T-cell (primary cell): ENCODE results near the gene TRIM17. TPM values are rescaled to one million over a fixed set of nuclear protein-coding genes. Genes with fewer than 3 reads are reported as not detected.
A peak's percentile ranks its signal among the peaks of the same experiment; 100 is the strongest.

Source experiments
- ATAC-seq, 4 experiments: fragments of 200-7000 bp in 3 of 4; fragments of 150-1000 bp in 1 of 4; cut with Tn5 transposase; replicated peaks in 1 of 4; 1 replicate in 3 of 4; 2 replicates in 1 of 4; pipeline ENCODE4 v1.10.0; 2021; ENCODE audit warnings: moderate library complexity in 3 of 4, mild to moderate bottlenecking in 2 of 4, moderate number of reproducible peaks in 1 of 4
- CTCF ChIA-PET, 2 donors: fragments of 300-600 bp; sonication (Branson Sonifier 250); formaldehyde crosslinking; loops; one replicate each; lab custom pipeline; 2022; ENCODE audit warnings: antibody characterized with exemption in 2 of 2; lab: Charles Lee
- POLR2A ChIA-PET, 2 donors: fragments of 300-600 bp; sonication (Branson Sonifier 250); formaldehyde crosslinking; loops; one replicate each; lab custom pipeline; 2022; ENCODE audit warnings: antibody characterized with exemption in 2 of 2; lab: Charles Lee
- DNase-seq, 35 experiments: peaks; one replicate each; pipeline versions ENCODE4 v3.0.0 to v3.0.0-alpha.2; 2013 to 2023
- H3K27ac ChIP-seq: one replicate; pipeline ENCODE4 v1.5.1; 2013; ENCODE audit warnings: low read length
- H3K27me3 ChIP-seq, 2 experiments: replicated peaks in 1 of 2; 1 replicate in 1 of 2; 2 replicates in 1 of 2; pipeline versions ENCODE4 v1.6.1 to v1.7.0; 2013; ENCODE audit warnings: low read length in 1 of 2, mixed read lengths in 1 of 2; ENCODE audit not compliant: control insufficient read depth in 2 of 2, insufficient read depth in 2 of 2; ENCODE audit errors: extremely low read depth in 1 of 2
- H3K36me3 ChIP-seq, 2 donors: 1 replicate in 1 of 2; 2 replicates in 1 of 2; pipeline versions ENCODE4 v1.6.1 to v1.7.0; 2013; ENCODE audit warnings: low read length in 1 of 2; ENCODE audit not compliant: control insufficient read depth in 2 of 2, insufficient read depth in 1 of 2; ENCODE audit errors: extremely low read depth in 1 of 2
- H3K4me1 ChIP-seq, 2 experiments: 1 replicate in 1 of 2; 2 replicates in 1 of 2; pipeline versions ENCODE4 v1.6.1 to v1.7.0; 2013; ENCODE audit warnings: low read length in 2 of 2, mixed read lengths in 1 of 2; ENCODE audit not compliant: insufficient read depth in 2 of 2, control insufficient read depth in 1 of 2; ENCODE audit errors: extremely low read depth in 1 of 2
- H3K4me3 ChIP-seq, 2 donors: 1 replicate in 1 of 2; 2 replicates in 1 of 2; pipeline versions ENCODE4 v1.5.1 to v1.7.0; 2013; ENCODE audit warnings: mild to moderate bottlenecking in 2 of 2, low read length in 1 of 2, moderate library complexity in 1 of 2; ENCODE audit not compliant: control insufficient read depth in 1 of 2; ENCODE audit errors: extremely low read depth in 1 of 2
- H3K9me3 ChIP-seq: 2 replicates; pipeline ENCODE4 v1.7.0; 2013
- H3K27ac Mint-ChIP-seq, 2 donors: one replicate each; pipeline ENCODE4 v1.8.0; 2020 to 2021; ENCODE audit warnings: mild to moderate bottlenecking in 2 of 2, mixed read lengths in 2 of 2
- H3K27me3 Mint-ChIP-seq, 2 donors: one replicate each; pipeline ENCODE4 v1.8.0; 2021 to 2022; ENCODE audit warnings: mixed read lengths in 2 of 2
- H3K36me3 Mint-ChIP-seq: one replicate; pipeline ENCODE4 v1.8.0; 2021; ENCODE audit warnings: mixed read lengths
- H3K4me1 Mint-ChIP-seq, 3 donors: one replicate each; pipeline ENCODE4 v1.8.0; 2020 to 2022; ENCODE audit warnings: mixed read lengths in 3 of 3, mild to moderate bottlenecking in 1 of 3
- H3K4me3 Mint-ChIP-seq, 3 donors: one replicate each; pipeline ENCODE4 v1.8.0; 2020 to 2022; ENCODE audit warnings: mild to moderate bottlenecking in 3 of 3, mixed read lengths in 3 of 3, moderate library complexity in 3 of 3
- H3K9me3 Mint-ChIP-seq, 3 donors: one replicate each; pipeline ENCODE4 v1.8.0; 2020 to 2022; ENCODE audit warnings: mixed read lengths in 3 of 3
- WGBS: methylation state at CpG from one replicate; pipeline ENCODE4 v1.1.5; 2013; ENCODE audit warnings: missing lambda C conversion rate; ENCODE audit not compliant: insufficient coverage; 5-methylcytosine and 5-hydroxymethylcytosine counted together
- total RNA-seq, 35 experiments: library from RNA in 6 of 35; stranded (reverse) in 6 of 35; fragments of 120-200 nt in 1 of 35; gene quantifications; one replicate each; pipeline versions ENCODE4 v1.2.1 to v1.2.4 and lab custom pipeline; 2013 to 2026

The TRIM17 gene
- total RNA-seq, 5 donors from 2014 or later (not counting 1 experiment from before 2014, with no cell fraction given) = 0.90 to 4.7 (median 1.7) TPM

GRCh38 chr1:228405200-228405978, 11.3 kb downstream of the TRIM17 start:
- ChIA-PET CTCF (interaction anchor here (0.7 to 1.3 kb wide), 3 partner anchors 11 to 383 kb away, joined by 3 to 8 read pairs (median 4); partner anchors contain the start of gene TRIM17 (in 1 of the 2)), POLR2A (no interaction called here)
- Mint-ChIP-seq H3K27me3 (no peaks in the 10 kb centered on the region), H3K4me1 (peaks cover 48 to 64% (median 60%) of the 10 kb centered on the region in 3 donors), H3K4me3 (peak overlapping the region; percentile 89 to 93 (median 93)), H3K27ac (peak overlapping the region; percentile 87), H3K36me3 (peaks cover 7% of the 10 kb centered on the region), H3K9me3 (no peaks in the 10 kb centered on the region)
- no peaks in the 10 kb centered on the region for H3K27me3 ChIP-seq
- 28% methylated on average over 11 of the region's 11 CpGs for whole genome bisulfite sequencing
- peaks cover 20 to 74% of the 10 kb centered on the region in 2 experiments for H3K4me1 ChIP-seq
- no peak overlapping the region for H3K27ac ChIP-seq
- H3K36me3 ChIP-seq = peaks cover 0 to 32% of the 10 kb centered on the region in 2 donors
- no peak for ATAC-seq
- H3K4me3 ChIP-seq = peak overlapping the region; percentile 63 to 73
- DNase-seq = no peak
- H3K9me3 ChIP-seq = no peaks in the 10 kb centered on the region

- Mint-ChIP-seq H3K4me1 (peaks cover 58 to 65% (median 65%) of the 10 kb centered on the region in 3 donors), H3K36me3 (peaks cover 14% of the 10 kb centered on the region), H3K27me3 (no peaks in the 10 kb centered on the region), H3K9me3 (no peaks in the 10 kb centered on the region), H3K27ac (peak overlapping the region; percentile 44 to 79), H3K4me3 (peak overlapping the region; percentile 89 to 93 (median 93))
- ATAC-seq (no peak), DNase-seq (no peak)
- Histone ChIP-seq H3K4me3 (peak overlapping the region in 1 of 2 donors; percentile 4), H3K4me1 (peaks cover 20 to 75% of the 10 kb centered on the region in 2 experiments), H3K27ac (peak overlapping the region; percentile 23), H3K27me3 (no peaks in the 10 kb centered on the region), H3K9me3 (no peaks in the 10 kb centered on the region), H3K36me3 (peaks cover 8 to 42% of the 10 kb centered on the region in 2 donors)
- ChIA-PET CTCF (interaction anchor here in 1 of 2 donors (0.5 kb wide), 1 partner anchor 408 kb away, joined by 3 read pairs; no protein-coding TSS in a partner anchor), POLR2A (no interaction called here)
- 61% methylated on average over 2 of the region's 3 CpGs for WGBS
Observed at GRCh38 chr1:228404107-228404720, 12.4 kb downstream of the TRIM17 start.

DNA sequence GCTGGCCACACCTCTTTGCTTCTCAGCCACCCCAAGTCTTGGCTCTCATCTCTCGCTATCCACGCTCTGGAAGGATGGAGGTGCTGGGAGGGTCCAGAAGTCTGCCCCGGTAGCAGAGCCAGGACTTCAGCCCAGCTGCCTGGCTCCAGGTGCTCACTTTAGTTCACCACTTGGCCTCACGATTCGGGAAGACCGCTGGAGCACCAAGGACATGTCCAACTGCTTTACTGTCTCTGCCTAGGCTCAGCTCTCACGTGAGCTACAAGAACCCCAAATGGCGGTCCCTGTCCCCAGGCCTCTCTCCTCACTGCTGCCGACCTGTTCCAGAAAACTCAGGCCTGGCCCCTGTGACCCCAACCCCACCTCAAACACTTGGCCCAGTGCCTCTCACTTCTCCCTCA, 13.4 kb downstream of the TRIM17 start:
- Histone ChIP-seq H3K36me3 (peaks cover 8 to 49% of the 10 kb centered on the region in 2 donors), H3K4me1 (peaks cover 20 to 75% of the 10 kb centered on the region in 2 experiments), H3K27ac (no peak overlapping the region), H3K27me3 (no peaks in the 10 kb centered on the region), H3K4me3 (no peak overlapping the region), H3K9me3 (no peaks in the 10 kb centered on the region)
- ATAC-seq (no peak), DNase-seq (no peak)
- Mint-ChIP-seq H3K4me1 (peaks cover 58 to 65% (median 58%) of the 10 kb centered on the region in 3 donors), H3K36me3 (peaks cover 14% of the 10 kb centered on the region), H3K4me3 (peak overlapping the region in 1 of 3 donors; percentile 93), H3K27me3 (no peaks in the 10 kb centered on the region), H3K9me3 (no peaks in the 10 kb centered on the region), H3K27ac (peak overlapping the region; percentile 53 to 79)
- CTCF ChIA-PET = no interaction called here
- 90% methylated on average over 7 of the region's 9 CpGs for WGBS
- POLR2A ChIA-PET = no interaction called here

- Histone ChIP-seq H3K27me3 (no peaks in the 10 kb centered on the region), H3K4me3 (no peak overlapping the region), H3K36me3 (peaks cover 8 to 55% of the 10 kb centered on the region in 2 donors), H3K27ac (no peak overlapping the region), H3K4me1 (peaks cover 24 to 75% of the 10 kb centered on the region in 2 experiments), H3K9me3 (no peaks in the 10 kb centered on the region)
- ATAC-seq (no peak), DNase-seq (no peak)
- Mint-ChIP-seq H3K36me3 (peaks cover 18% of the 10 kb centered on the region), H3K4me1 (peaks cover 60 to 67% (median 62%) of the 10 kb centered on the region in 3 donors), H3K9me3 (no peaks in the 10 kb centered on the region), H3K27me3 (no peaks in the 10 kb centered on the region), H3K4me3 (no peak overlapping the region), H3K27ac (peak overlapping the region in 1 of 2 donors; percentile 83)
- ChIA-PET POLR2A (no interaction called here), CTCF (no interaction called here)
- 67% methylated on average over 2 of the region's 5 CpGs for WGBS
Observed at GRCh38 chr1:228402641-228403025, 14.0 kb downstream of the TRIM17 start.

DNA sequence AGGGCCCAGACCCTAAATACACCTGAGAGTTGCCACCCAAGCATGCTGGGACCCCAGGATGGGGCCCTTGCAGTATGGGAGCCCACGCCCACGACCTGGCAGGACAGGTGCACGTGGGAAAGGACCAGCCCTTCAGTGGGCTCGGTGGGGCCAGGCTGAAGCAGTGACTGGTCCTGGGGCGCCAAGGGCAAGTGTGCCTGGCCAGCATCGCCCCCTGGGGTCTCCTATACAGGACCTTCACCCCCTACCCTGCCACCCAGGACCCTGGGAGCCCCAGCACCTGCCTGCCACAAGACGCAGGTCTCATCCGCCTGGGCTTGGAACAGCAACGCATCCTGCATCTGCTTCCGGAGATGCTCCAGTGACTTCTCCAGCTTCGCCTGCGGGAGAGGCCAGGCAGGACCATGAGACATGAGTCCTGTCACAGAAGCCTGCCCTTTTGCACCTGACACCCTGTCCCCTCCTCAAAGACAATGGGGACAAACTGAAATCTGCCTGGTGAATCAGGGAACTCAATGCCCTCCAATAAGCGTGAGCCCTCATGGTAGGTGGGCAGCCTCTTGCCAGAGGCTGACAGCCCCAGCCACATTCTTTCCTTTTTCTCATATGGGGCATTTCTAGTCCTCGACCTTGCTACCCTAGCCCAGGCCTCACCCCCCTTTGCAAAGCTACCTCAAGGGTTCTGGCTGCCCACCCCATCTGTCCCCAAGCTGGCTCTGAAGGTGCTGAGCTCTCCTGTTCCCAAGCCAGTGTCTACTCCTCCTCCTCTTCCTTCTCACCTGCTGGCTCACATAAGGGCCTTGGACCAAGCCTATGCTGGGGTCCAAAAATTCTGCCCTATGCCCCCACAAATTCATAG, 14.7 kb downstream of the TRIM17 start:
- Histone ChIP-seq H3K4me3 (no peak overlapping the region), H3K4me1 (peaks cover 20 to 74% of the 10 kb centered on the region in 2 experiments), H3K27me3 (no peaks in the 10 kb centered on the region), H3K36me3 (peaks cover 8 to 59% of the 10 kb centered on the region in 2 donors), H3K9me3 (no peaks in the 10 kb centered on the region), H3K27ac (no peak overlapping the region)
- ATAC-seq (no peak), DNase-seq (no peak)
- no peaks in the 10 kb centered on the region for H3K27me3 Mint-ChIP-seq
- ChIA-PET CTCF (no interaction called here), POLR2A (no interaction called here)
- H3K9me3 Mint-ChIP-seq = no peaks in the 10 kb centered on the region
- H3K4me3 Mint-ChIP-seq = no peak overlapping the region
- WGBS = 91% methylated on average over 14 of the region's 14 CpGs
- H3K4me1 Mint-ChIP-seq = peaks cover 58 to 71% (median 66%) of the 10 kb centered on the region in 3 donors
- H3K27ac Mint-ChIP-seq = peak overlapping the region in 1 of 2 donors; percentile 83
- H3K36me3 Mint-ChIP-seq = peaks cover 21% of the 10 kb centered on the region
